Measurements from ENCODE around the gene CDC42BPA. TPM values are rescaled to one million over a fixed set of nuclear protein-coding genes. Genes with fewer than 3 reads are reported as not detected.

CDC42BPA gene
- total and polyA plus RNA-seq, 2 donors, result 3.7 to 3.9 TPM

DNA sequence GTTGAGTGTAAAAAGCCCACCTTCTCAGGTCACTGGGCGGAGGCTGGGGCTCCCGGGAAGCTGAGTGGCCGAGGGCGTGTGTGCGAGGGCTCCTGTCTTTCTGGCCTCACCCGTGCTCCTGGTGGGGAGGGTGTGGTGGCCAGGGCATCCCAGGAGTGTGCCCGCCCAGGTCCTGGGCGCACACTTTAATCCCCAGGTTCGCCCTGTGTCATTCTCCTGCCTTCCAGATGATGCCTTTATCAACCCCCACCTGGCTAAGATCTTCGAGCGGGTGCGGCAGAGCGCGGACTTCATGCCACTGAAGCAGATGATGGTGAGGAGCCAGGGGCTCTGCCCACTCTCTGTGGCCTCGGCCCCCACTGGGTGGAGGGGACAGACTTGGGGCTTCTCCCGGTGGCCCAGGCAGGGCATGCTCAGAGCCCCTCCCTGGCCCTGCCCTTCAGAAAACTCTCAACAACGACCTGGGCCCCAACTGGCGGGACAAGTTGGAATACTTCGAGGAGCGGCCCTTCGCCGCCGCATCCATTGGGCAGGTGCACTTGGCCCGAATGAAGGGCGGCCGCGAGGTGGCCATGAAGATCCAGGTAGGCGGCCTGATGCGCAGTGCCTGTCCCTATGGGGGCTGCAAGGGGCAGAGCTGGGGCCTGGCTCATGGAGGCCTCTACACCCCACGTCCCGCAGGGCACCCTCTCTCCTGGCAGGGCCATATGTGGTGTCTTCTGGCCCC lies 335.7 kb downstream of the CDC42BPA start:
- Histone ChIP-seq H3K9me3 (ENCODE audit: control insufficient read depth in 2 of 2, insufficient read depth in 1 of 2, low read length in 1 of 2) (no peaks in the 10 kb centered on the region), H3K4me3 (ENCODE audit: low read length in 2 of 2) (no peak overlapping the region), H3K27me3 (ENCODE audit: control insufficient read depth in 2 of 2, insufficient read depth in 1 of 2, low read length in 1 of 2) (no peaks in the 10 kb centered on the region), H3K4me1 (ENCODE audit: control insufficient read depth in 2 of 2, insufficient read depth in 2 of 2, low read length in 2 of 2) (no peaks in the 10 kb centered on the region), H3K27ac (ENCODE audit: low read depth in 1 of 2, low read length in 1 of 2) (no peak overlapping the region), H3K36me3 (ENCODE audit: control insufficient read depth in 2 of 2, insufficient read depth in 2 of 2, low read length in 1 of 2) (peaks cover 32 to 58% of the 10 kb centered on the region in 2 donors)
- DNase-seq (ENCODE audit: low read depth in 6 of 9, low spot score in 9 of 9), result no peak
- WGBS, result 97% methylated on average over 31 of the region's 31 CpGs

DNA sequence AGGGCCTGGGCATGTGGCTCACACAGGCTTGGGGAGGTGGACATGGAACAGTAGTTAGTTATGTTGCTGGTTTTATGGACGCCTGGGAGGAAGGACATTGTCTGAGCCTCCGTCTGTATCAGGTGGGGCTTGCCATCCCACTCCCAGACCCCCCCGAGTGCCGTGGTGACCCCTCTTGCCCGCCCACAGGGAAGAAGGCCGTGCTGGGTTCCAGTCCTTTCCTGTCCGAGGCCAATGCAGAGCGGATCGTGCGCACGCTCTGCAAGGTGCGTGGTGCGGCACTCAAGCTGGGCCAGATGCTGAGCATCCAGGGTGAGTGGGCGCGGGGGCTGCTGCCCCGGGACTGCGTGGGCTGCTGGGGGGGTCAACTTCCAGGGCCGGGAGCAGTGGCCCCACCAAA lies 336.5 kb downstream of the CDC42BPA start:
- Histone ChIP-seq H3K36me3 (ENCODE audit: control insufficient read depth in 2 of 2, insufficient read depth in 2 of 2, low read length in 1 of 2) (peaks cover 26 to 56% of the 10 kb centered on the region in 2 donors), H3K9me3 (ENCODE audit: control insufficient read depth in 2 of 2, insufficient read depth in 1 of 2, low read length in 1 of 2) (no peaks in the 10 kb centered on the region), H3K4me1 (ENCODE audit: control insufficient read depth in 2 of 2, insufficient read depth in 2 of 2, low read length in 2 of 2) (no peaks in the 10 kb centered on the region), H3K27ac (ENCODE audit: low read depth in 1 of 2, low read length in 1 of 2) (no peak overlapping the region), H3K4me3 (ENCODE audit: low read length in 2 of 2) (no peak overlapping the region), H3K27me3 (ENCODE audit: control insufficient read depth in 2 of 2, insufficient read depth in 1 of 2, low read length in 1 of 2) (no peaks in the 10 kb centered on the region)
- WGBS, result 99% methylated on average over 18 of the region's 18 CpGs
- DNase-seq (ENCODE audit: low read depth in 6 of 9, low spot score in 9 of 9), result no peak

DNA sequence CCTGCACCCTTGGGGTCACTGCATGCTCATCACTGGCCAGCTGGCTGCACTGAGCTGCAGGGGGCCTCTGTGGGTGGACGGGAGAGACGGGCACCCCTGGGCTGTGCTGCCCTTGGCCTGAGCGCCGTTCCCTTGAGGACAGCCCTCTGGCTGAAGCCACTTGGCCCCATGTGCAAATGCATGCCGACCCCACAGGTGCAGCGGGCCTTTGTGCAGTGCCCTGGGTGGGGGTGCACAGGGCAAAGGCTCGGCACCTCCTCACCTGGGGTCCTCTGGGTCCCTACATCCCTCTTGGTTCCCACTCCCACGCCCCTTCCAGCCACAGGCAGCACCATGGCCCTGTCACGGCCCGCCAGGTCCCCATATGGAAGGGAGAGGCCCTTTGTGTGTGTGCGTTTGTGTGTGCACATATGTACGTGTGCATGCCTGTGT lies 336.9 kb downstream of the CDC42BPA start:
- peaks cover 24 to 51% of the 10 kb centered on the region in 2 donors for H3K36me3 ChIP-seq (ENCODE audit: control insufficient read depth in 2 of 2, insufficient read depth in 2 of 2, low read length in 1 of 2)
- no peaks in the 10 kb centered on the region for H3K27me3 ChIP-seq (ENCODE audit: control insufficient read depth in 2 of 2, insufficient read depth in 1 of 2, low read length in 1 of 2)
- no peak for DNase-seq (ENCODE audit: low read depth in 6 of 9, low spot score in 9 of 9)
- H3K9me3 ChIP-seq (ENCODE audit: control insufficient read depth in 2 of 2, insufficient read depth in 1 of 2, low read length in 1 of 2), result no peaks in the 10 kb centered on the region
- 97% methylated on average over 12 of the region's 12 CpGs for WGBS
- no peak overlapping the region for H3K27ac ChIP-seq (ENCODE audit: low read depth in 1 of 2, low read length in 1 of 2)
- no peak overlapping the region for H3K4me3 ChIP-seq (ENCODE audit: low read length in 2 of 2)
- no peaks in the 10 kb centered on the region for H3K4me1 ChIP-seq (ENCODE audit: control insufficient read depth in 2 of 2, insufficient read depth in 2 of 2, low read length in 2 of 2)

- 96% methylated on average over 26 of the region's 26 CpGs for WGBS
- Histone ChIP-seq H3K27ac (ENCODE audit: low read depth in 1 of 2, low read length in 1 of 2) (no peak overlapping the region), H3K4me1 (ENCODE audit: control insufficient read depth in 2 of 2, insufficient read depth in 2 of 2, low read length in 2 of 2) (no peaks in the 10 kb centered on the region), H3K4me3 (ENCODE audit: low read length in 2 of 2) (no peak overlapping the region), H3K36me3 (ENCODE audit: control insufficient read depth in 2 of 2, insufficient read depth in 2 of 2, low read length in 1 of 2) (peaks cover 19 to 45% of the 10 kb centered on the region in 2 donors), H3K9me3 (ENCODE audit: control insufficient read depth in 2 of 2, insufficient read depth in 1 of 2, low read length in 1 of 2) (no peaks in the 10 kb centered on the region), H3K27me3 (ENCODE audit: control insufficient read depth in 2 of 2, insufficient read depth in 1 of 2, low read length in 1 of 2) (no peaks in the 10 kb centered on the region)
- no peak for DNase-seq (ENCODE audit: low read depth in 6 of 9, low spot score in 9 of 9)
These were observed 337.5 kb downstream of the CDC42BPA start for GRCh38 chr1:226980565-226981385.

- Histone ChIP-seq H3K27me3 (ENCODE audit: control insufficient read depth in 2 of 2, insufficient read depth in 1 of 2, low read length in 1 of 2) (no peaks in the 10 kb centered on the region), H3K4me1 (ENCODE audit: control insufficient read depth in 2 of 2, insufficient read depth in 2 of 2, low read length in 2 of 2) (no peaks in the 10 kb centered on the region), H3K27ac (ENCODE audit: low read depth in 1 of 2, low read length in 1 of 2) (no peak overlapping the region), H3K36me3 (ENCODE audit: control insufficient read depth in 2 of 2, insufficient read depth in 2 of 2, low read length in 1 of 2) (peaks cover 19 to 39% of the 10 kb centered on the region in 2 donors), H3K9me3 (ENCODE audit: control insufficient read depth in 2 of 2, insufficient read depth in 1 of 2, low read length in 1 of 2) (no peaks in the 10 kb centered on the region), H3K4me3 (ENCODE audit: low read length in 2 of 2) (no peak overlapping the region)
- no peak for DNase-seq (ENCODE audit: low read depth in 6 of 9, low spot score in 9 of 9)
- WGBS, result 96% methylated on average over 4 of the region's 4 CpGs
These were observed 338.2 kb downstream of the CDC42BPA start for GRCh38 chr1:226980122-226980560.

DNA sequence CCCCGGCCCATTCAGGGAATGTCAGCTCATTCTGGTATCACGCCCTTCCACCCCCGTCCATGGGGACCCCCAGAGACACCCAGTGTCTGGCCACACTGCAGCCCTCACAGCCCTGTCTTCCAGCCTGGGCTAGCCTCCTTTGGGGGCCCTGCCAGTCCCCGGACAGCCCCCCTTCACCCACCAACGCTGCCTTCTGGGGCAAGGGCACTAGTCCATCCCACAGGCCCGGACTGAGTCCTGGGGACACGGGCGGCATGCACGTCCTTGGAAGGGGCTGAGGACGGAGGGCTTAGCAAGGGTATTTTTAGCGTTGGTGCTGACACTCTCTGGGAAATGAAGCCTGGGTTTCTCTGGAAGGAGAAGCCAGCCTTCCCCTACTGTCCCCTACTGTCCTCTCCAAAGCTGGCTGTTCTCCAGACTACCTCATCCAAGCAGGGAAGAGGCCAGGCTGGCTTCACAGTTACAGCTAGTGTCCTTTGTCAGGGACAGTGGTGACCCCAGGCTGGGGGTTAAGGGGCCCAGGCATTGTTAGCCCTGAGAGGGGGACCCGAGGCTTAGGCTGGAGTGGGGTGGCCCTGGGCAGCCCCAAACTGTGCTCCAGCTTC lies 338.7 kb downstream of the CDC42BPA start:
- no peak overlapping the region for H3K27ac ChIP-seq (ENCODE audit: low read depth in 1 of 2, low read length in 1 of 2)
- 95% methylated on average over 12 of the region's 12 CpGs for WGBS
- no peaks in the 10 kb centered on the region for H3K9me3 ChIP-seq (ENCODE audit: control insufficient read depth in 2 of 2, insufficient read depth in 1 of 2, low read length in 1 of 2)
- H3K4me1 ChIP-seq (ENCODE audit: control insufficient read depth in 2 of 2, insufficient read depth in 2 of 2, low read length in 2 of 2), result no peaks in the 10 kb centered on the region
- no peak for DNase-seq (ENCODE audit: low read depth in 6 of 9, low spot score in 9 of 9)
- H3K27me3 ChIP-seq (ENCODE audit: control insufficient read depth in 2 of 2, insufficient read depth in 1 of 2, low read length in 1 of 2), result no peaks in the 10 kb centered on the region
- H3K4me3 ChIP-seq (ENCODE audit: low read length in 2 of 2), result no peak overlapping the region
- peaks cover 16 to 33% of the 10 kb centered on the region in 2 donors for H3K36me3 ChIP-seq (ENCODE audit: control insufficient read depth in 2 of 2, insufficient read depth in 2 of 2, low read length in 1 of 2)

- WGBS, result 96% methylated on average over 15 of the region's 15 CpGs
- H3K4me1 ChIP-seq (ENCODE audit: control insufficient read depth in 2 of 2, insufficient read depth in 2 of 2, low read length in 2 of 2), result no peaks in the 10 kb centered on the region
- no peak overlapping the region for H3K27ac ChIP-seq (ENCODE audit: low read depth in 1 of 2, low read length in 1 of 2)
- no peak for DNase-seq (ENCODE audit: low read depth in 6 of 9, low spot score in 9 of 9)
- no peaks in the 10 kb centered on the region for H3K9me3 ChIP-seq (ENCODE audit: control insufficient read depth in 2 of 2, insufficient read depth in 1 of 2, low read length in 1 of 2)
- H3K36me3 ChIP-seq (ENCODE audit: control insufficient read depth in 2 of 2, insufficient read depth in 2 of 2, low read length in 1 of 2), result peaks cover 11 to 28% of the 10 kb centered on the region in 2 donors
- no peaks in the 10 kb centered on the region for H3K27me3 ChIP-seq (ENCODE audit: control insufficient read depth in 2 of 2, insufficient read depth in 1 of 2, low read length in 1 of 2)
- no peak overlapping the region for H3K4me3 ChIP-seq (ENCODE audit: low read length in 2 of 2)
These were observed 339.2 kb downstream of the CDC42BPA start for GRCh38 chr1:226979115-226979516.

- DNase-seq (ENCODE audit: low read depth in 6 of 9, low spot score in 9 of 9), result no peak
- H3K27me3 ChIP-seq (ENCODE audit: control insufficient read depth in 2 of 2, insufficient read depth in 1 of 2, low read length in 1 of 2), result no peaks in the 10 kb centered on the region
- H3K27ac ChIP-seq (ENCODE audit: low read depth in 1 of 2, low read length in 1 of 2), result no peak overlapping the region
- no peak overlapping the region for H3K4me3 ChIP-seq (ENCODE audit: low read length in 2 of 2)
- H3K9me3 ChIP-seq (ENCODE audit: control insufficient read depth in 2 of 2, insufficient read depth in 1 of 2, low read length in 1 of 2), result no peaks in the 10 kb centered on the region
- peaks cover 9 to 23% of the 10 kb centered on the region in 2 donors for H3K36me3 ChIP-seq (ENCODE audit: control insufficient read depth in 2 of 2, insufficient read depth in 2 of 2, low read length in 1 of 2)
- no peaks in the 10 kb centered on the region for H3K4me1 ChIP-seq (ENCODE audit: control insufficient read depth in 2 of 2, insufficient read depth in 2 of 2, low read length in 2 of 2)
- 98% methylated on average over 10 of the region's 10 CpGs for WGBS
These were observed 339.7 kb downstream of the CDC42BPA start for GRCh38 chr1:226978432-226979114.
